ENCODE data around the gene PRKCB. TPM values are rescaled to one million over a fixed set of nuclear protein-coding genes. Genes with fewer than 3 reads are reported as not detected.

The PRKCB gene
- total RNA-seq, 1 donor from 2014 or later, result 0.38 TPM

DNA sequence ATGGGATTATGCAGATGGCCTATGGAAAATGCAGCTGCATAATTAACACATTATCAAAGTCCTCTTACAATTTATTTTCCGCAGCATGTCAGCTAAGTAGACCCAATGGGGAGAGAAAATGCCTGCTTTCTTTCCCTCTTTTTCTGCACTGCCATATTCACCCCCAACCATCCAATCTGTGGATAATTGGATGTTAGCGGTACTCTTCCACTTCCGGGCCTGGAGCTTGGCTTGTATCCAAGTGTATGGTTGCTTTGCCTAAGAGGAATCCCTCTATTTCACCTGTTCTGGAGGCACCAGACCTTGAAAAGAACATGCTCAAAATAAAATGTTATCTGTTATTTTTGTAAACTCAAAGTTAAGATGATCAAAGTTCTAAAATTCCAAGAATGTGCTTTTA, 379.2 kb downstream of the PRKCB start:
- no peak for DNase-seq (ENCODE audit: low spot score in 2 of 2, unreplicated experiment in 2 of 2)
- H3K4me1 Mint-ChIP-seq, result no peaks in the 10 kb centered on the region
- H3K27me3 Mint-ChIP-seq (ENCODE audit: low read depth), result peaks cover 33% of the 10 kb centered on the region
- H3K36me3 Mint-ChIP-seq, result no peaks in the 10 kb centered on the region
- TF ChIP-seq, protein P1, sequence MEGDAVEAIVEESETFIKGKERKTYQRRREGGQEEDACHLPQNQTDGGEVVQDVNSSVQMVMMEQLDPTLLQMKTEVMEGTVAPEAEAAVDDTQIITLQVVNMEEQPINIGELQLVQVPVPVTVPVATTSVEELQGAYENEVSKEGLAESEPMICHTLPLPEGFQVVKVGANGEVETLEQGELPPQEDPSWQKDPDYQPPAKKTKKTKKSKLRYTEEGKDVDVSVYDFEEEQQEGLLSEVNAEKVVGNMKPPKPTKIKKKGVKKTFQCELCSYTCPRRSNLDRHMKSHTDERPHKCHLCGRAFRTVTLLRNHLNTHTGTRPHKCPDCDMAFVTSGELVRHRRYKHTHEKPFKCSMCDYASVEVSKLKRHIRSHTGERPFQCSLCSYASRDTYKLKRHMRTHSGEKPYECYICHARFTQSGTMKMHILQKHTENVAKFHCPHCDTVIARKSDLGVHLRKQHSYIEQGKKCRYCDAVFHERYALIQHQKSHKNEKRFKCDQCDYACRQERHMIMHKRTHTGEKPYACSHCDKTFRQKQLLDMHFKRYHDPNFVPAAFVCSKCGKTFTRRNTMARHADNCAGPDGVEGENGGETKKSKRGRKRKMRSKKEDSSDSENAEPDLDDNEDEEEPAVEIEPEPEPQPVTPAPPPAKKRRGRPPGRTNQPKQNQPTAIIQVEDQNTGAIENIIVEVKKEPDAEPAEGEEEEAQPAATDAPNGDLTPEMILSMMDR (IDR thresholded peaks at IDR 0.05; ENCODE audit: unreplicated experiment), result no peak
- H3K4me3 Mint-ChIP-seq, result no peak overlapping the region
- no peaks in the 10 kb centered on the region for H3K9me3 Mint-ChIP-seq
- H3K27ac Mint-ChIP-seq, result no peak overlapping the region

DNA sequence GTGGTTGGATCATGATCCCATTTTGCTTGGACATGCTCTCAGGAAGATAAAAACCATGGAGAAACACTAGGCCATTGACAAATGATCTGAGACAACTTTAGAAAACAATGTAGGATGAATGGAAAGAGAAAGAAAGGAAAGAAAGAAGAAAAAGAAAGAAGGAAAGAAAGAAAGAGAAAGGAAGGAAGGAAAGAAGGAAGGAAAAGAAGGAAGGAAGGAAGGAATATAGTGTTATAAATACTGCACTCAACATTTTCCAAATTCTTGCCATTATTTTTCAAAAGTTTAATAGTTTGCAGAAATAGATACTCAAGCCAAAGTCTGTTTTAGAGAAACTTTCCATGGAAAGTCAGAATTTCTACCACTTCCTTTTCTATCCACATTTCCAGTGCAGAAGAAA, 381.2 kb downstream of the PRKCB start:
- Mint-ChIP-seq H3K9me3 (no peaks in the 10 kb centered on the region), H3K36me3 (no peaks in the 10 kb centered on the region), H3K4me3 (no peak overlapping the region), H3K27ac (no peak overlapping the region), H3K27me3 (ENCODE audit: low read depth) (peaks cover 25% of the 10 kb centered on the region), H3K4me1 (no peaks in the 10 kb centered on the region)
- TF ChIP-seq, protein P1 (IDR thresholded peaks at IDR 0.05; ENCODE audit: unreplicated experiment), result no peak
- DNase-seq (ENCODE audit: low spot score in 2 of 2, unreplicated experiment in 2 of 2), result no peak

DNA sequence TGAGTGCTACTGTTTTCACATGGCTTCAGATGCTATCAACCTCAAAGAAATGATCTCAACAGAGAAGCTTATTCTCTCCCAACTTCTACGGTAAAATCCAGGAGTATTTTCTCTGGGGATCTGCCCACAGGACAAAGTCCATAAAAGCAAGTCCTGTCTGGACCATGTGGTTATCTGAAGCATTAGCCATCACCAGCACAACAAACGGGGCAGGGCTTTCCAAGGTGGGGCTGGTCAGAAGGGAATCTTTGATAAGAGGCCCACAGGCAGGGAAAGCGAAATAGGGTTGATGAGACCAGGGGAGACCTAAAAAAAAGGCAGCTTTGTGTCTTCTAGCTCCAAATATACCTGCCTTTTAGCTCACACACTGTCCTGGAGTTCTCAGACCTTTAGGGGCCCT, 381.7 kb downstream of the PRKCB start:
- Mint-ChIP-seq H3K9me3 (no peaks in the 10 kb centered on the region), H3K4me3 (no peak overlapping the region), H3K27ac (no peak overlapping the region), H3K36me3 (no peaks in the 10 kb centered on the region), H3K4me1 (no peaks in the 10 kb centered on the region), H3K27me3 (ENCODE audit: low read depth) (peaks cover 23% of the 10 kb centered on the region)
- TF ChIP-seq, protein P1 (IDR thresholded peaks at IDR 0.05; ENCODE audit: unreplicated experiment), result no peak
- DNase-seq (ENCODE audit: low spot score in 2 of 2, unreplicated experiment in 2 of 2), result no peak

DNA sequence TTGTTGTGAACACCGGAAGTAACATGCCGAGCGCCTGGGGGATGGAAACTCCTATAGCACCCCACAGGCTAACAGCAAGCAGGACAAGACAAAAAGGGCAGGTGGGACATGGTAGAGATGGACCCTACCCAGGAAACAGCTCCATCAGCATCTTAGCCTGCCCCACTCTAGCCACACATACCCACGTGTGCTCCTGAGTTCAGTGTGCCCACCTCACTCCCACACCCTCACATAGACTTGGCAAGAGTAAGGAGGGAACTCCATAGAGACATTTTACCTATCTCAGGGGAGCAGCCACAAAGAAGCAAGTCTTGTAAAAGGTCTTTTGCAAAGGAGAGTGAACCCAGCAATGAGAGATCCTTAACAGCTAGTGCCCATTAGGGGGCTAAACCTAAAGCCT, 382.5 kb downstream of the PRKCB start:
- Mint-ChIP-seq H3K4me1 (no peaks in the 10 kb centered on the region), H3K9me3 (no peaks in the 10 kb centered on the region), H3K27me3 (ENCODE audit: low read depth) (peaks cover 21% of the 10 kb centered on the region), H3K36me3 (no peaks in the 10 kb centered on the region), H3K27ac (no peak overlapping the region), H3K4me3 (no peak overlapping the region)
- no peak for DNase-seq (ENCODE audit: low spot score in 2 of 2, unreplicated experiment in 2 of 2)
- TF ChIP-seq, protein P1 (IDR thresholded peaks at IDR 0.05; ENCODE audit: unreplicated experiment), result no peak

DNA sequence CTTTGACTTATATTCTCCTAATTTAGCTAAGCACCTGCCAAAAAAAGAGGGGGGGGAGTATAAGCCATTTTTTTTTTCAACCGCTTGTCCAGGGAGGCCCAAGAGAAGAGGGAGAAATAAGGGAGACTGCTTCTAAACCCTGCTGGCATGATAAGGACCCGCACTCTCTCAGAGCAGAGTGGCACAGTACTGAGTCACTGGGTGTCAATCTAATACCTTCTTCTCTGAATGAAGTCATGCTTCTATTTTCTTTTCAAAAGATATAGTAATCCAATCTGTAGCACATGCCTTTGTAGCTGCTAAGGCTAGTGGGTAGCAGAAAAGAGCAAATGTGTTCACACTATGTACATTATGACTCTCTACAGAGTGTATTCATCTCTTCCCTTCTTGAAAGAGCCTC, 385.4 kb downstream of the PRKCB start:
- Mint-ChIP-seq H3K9me3 (no peaks in the 10 kb centered on the region), H3K4me3 (no peak overlapping the region), H3K4me1 (no peaks in the 10 kb centered on the region), H3K36me3 (no peaks in the 10 kb centered on the region), H3K27me3 (ENCODE audit: low read depth) (peaks cover 18% of the 10 kb centered on the region), H3K27ac (no peak overlapping the region)
- TF ChIP-seq, protein P1 (IDR thresholded peaks at IDR 0.05; ENCODE audit: unreplicated experiment), result no peak
- DNase-seq (ENCODE audit: low spot score in 2 of 2, unreplicated experiment in 2 of 2), result no peak

DNA sequence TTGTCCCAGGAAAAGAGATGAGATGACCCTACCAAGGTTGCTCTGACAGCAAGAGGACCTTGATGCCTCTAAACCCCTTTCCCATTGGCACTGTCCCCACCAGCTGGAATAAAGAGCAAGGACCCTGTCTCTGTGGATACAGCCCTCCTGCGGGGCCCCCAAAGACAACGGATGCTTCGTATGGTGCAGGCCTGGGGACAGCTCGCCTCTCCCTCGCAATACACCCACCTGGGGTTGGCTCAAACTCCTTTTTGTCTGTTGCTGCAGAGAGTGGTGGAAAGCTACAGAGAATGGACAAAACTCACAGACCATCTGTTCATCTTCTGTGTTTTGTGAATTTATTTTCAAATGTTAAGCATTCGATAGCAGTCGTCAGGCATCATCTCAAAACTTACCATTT, 392.7 kb downstream of the PRKCB start:
- no peaks in the 10 kb centered on the region for H3K4me1 Mint-ChIP-seq
- H3K27ac Mint-ChIP-seq, result no peak overlapping the region
- H3K9me3 Mint-ChIP-seq, result no peaks in the 10 kb centered on the region
- TF ChIP-seq, protein P1 (IDR thresholded peaks at IDR 0.05; ENCODE audit: unreplicated experiment), result no peak
- no peak overlapping the region for H3K4me3 Mint-ChIP-seq
- DNase-seq (ENCODE audit: low spot score in 2 of 2, unreplicated experiment in 2 of 2), result no peak
- H3K36me3 Mint-ChIP-seq, result no peaks in the 10 kb centered on the region
- H3K27me3 Mint-ChIP-seq (ENCODE audit: low read depth), result peaks cover 9% of the 10 kb centered on the region

All from mesothelial cell of epicardium (in vitro differentiated cells).